WTC11 (cell line): ENCODE data around the gene FMO4.

Source experiments
- GABPB1 ChIP-seq: sonication (generic); formaldehyde crosslinking; IDR thresholded peaks from 2 replicates; pipeline ENCODE4 v1.8.1; 2023; ENCODE audit warnings: mild to moderate bottlenecking, missing genetic modification reagents
- IRF2 ChIP-seq: sonication (generic); formaldehyde crosslinking; IDR thresholded peaks from 2 replicates; pipeline ENCODE4 v1.8.0; 2022; ENCODE audit warnings: low read depth, missing genetic modification reagents, borderline replicate concordance
- ZNF416 ChIP-seq: fragments of 250-450 bp; sonication (Bioruptor Pico); IDR thresholded peaks from 2 replicates; pipeline ENCODE4 v1.9.0; 2021; ENCODE audit warnings: mild to moderate bottlenecking, inconsistent platforms
- TF ChIP-seq, protein P1 (sequence below): fragments of 200-600 bp; IDR thresholded peaks from 2 replicates; pipeline ENCODE4 v1.8.0; 2022; ENCODE audit warnings: antibody characterized with exemption
- TF ChIP-seq, protein P2 (sequence below): sonication (generic); formaldehyde crosslinking; IDR thresholded peaks from 2 replicates; pipeline ENCODE4 v1.8.1; 2023; ENCODE audit warnings: mild to moderate bottlenecking, missing genetic modification reagents, moderate library complexity
- TF ChIP-seq, protein P3 (sequence below): sonication (generic); formaldehyde crosslinking; conservative IDR thresholded peaks from 2 replicates; pipeline ENCODE4 v1.8.1; 2022; ENCODE audit warnings: mild to moderate bottlenecking, missing genetic modification reagents

DNA sequence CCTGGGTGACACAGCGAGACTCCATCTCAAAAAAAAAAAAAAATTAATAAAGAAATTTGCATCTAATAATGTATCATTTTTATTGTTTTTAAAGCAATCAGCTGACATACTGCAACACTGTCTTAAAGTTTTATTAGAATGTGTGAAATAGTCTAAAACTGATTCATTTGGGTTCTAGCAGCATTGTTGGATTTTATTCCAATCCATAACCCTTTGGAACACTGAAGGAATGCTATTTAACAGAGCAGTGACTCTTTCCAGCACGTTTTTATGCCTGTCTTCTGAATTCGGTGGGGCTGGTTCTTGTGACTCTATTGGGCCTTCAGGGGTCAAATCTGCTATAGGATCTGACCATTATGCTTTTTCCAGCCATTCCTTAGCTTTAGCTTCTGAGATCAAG, 18.2 kb upstream of the FMO4 start:
- TF ChIP-seq, protein P1, sequence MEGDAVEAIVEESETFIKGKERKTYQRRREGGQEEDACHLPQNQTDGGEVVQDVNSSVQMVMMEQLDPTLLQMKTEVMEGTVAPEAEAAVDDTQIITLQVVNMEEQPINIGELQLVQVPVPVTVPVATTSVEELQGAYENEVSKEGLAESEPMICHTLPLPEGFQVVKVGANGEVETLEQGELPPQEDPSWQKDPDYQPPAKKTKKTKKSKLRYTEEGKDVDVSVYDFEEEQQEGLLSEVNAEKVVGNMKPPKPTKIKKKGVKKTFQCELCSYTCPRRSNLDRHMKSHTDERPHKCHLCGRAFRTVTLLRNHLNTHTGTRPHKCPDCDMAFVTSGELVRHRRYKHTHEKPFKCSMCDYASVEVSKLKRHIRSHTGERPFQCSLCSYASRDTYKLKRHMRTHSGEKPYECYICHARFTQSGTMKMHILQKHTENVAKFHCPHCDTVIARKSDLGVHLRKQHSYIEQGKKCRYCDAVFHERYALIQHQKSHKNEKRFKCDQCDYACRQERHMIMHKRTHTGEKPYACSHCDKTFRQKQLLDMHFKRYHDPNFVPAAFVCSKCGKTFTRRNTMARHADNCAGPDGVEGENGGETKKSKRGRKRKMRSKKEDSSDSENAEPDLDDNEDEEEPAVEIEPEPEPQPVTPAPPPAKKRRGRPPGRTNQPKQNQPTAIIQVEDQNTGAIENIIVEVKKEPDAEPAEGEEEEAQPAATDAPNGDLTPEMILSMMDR = no peak
- TF ChIP-seq, protein P2, sequence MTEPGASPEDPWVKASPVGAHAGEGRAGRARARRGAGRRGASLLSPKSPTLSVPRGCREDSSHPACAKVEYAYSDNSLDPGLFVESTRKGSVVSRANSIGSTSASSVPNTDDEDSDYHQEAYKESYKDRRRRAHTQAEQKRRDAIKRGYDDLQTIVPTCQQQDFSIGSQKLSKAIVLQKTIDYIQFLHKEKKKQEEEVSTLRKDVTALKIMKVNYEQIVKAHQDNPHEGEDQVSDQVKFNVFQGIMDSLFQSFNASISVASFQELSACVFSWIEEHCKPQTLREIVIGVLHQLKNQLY (CRISPR knock-in tag) = no peak
- TF ChIP-seq IRF2 (CRISPR knock-in tag) (no peak), ZNF416 (CRISPR knock-in tag) (no peak), GABPB1 (no peak)
- TF ChIP-seq, protein P3, sequence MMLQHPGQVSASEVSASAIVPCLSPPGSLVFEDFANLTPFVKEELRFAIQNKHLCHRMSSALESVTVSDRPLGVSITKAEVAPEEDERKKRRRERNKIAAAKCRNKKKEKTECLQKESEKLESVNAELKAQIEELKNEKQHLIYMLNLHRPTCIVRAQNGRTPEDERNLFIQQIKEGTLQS = no peak
